ENCODE measurements around the gene HIVEP3.

HIVEP3 gene

DNA sequence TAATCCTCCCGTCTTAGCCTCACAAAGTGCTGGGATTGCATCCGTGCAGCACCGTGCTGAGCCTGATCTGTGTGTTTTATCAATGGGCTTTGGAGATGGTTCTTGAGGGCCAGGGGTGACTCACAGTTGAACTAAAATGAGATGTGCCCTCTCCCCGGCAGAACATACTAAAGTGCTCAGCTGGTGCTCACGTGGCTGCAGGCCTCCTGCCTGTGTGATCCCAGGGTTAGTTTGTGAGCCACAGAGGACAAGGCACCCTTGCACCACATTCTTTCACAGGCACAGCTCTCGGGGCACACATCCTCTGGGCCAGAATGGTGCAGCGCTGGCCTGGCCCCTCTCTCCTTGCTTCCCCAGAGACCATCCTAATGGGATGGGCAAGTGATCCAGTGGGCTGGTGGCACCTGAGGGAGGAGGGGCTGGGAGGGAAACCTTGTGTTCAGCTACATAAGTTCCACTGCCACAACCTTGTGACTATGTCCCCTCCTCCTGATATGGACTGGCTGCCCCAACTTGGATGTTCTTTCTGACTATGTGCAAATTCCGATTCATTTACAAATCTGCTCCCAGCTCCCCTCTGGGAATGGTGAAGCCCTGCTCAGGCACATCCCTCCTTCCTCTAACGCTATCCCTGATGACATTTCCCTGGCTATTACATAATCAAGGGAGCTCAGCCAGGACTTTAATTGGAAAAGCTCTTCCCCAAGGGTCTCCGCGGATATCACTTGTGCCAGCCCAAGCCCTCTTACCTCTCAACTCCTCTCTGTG, 237.2 kb downstream of the HIVEP3 start:
- H3K9ac ChIP-seq (ENCODE audit: low read length), result no peak overlapping the region
- peaks cover 12% of the 10 kb centered on the region for H3K4me1 ChIP-seq (ENCODE audit: control insufficient read depth, insufficient read depth, low read length)
- H3K27me3 ChIP-seq (ENCODE audit: control insufficient read depth, insufficient read depth, low read length), result no peaks in the 10 kb centered on the region
- H3K4me3 ChIP-seq (ENCODE audit: low read length), result no peak overlapping the region
- no peaks in the 10 kb centered on the region for H3K9me3 ChIP-seq (ENCODE audit: control insufficient read depth, low read length)
- no peaks in the 10 kb centered on the region for H3K36me3 ChIP-seq (ENCODE audit: control insufficient read depth, insufficient read depth, low read length)

DNA sequence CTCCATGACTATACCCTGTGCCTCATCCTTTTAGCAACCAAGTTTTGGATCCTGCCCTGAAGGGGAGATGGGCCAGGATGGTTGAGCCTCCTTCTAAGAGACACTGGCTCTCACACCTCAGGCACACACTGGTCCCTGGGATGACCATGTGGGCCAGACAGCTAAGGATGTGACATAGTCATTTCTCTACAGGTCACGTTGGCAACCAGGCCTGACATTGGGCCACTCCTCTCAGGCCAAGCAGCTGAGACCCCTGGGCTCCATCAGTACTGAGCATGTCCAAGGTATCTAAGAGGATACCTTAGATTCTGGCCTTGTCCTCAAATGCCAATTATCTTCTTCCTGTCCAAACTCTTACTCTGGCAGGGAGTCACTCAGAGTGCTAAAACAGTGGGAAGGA, 238.7 kb downstream of the HIVEP3 start:
- H3K9ac ChIP-seq (ENCODE audit: low read length), result no peak overlapping the region
- H3K4me1 ChIP-seq (ENCODE audit: control insufficient read depth, insufficient read depth, low read length), result peaks cover 12% of the 10 kb centered on the region
- H3K36me3 ChIP-seq (ENCODE audit: control insufficient read depth, insufficient read depth, low read length), result no peaks in the 10 kb centered on the region
- H3K4me3 ChIP-seq (ENCODE audit: low read length), result no peak overlapping the region
- no peaks in the 10 kb centered on the region for H3K27me3 ChIP-seq (ENCODE audit: control insufficient read depth, insufficient read depth, low read length)
- no peaks in the 10 kb centered on the region for H3K9me3 ChIP-seq (ENCODE audit: control insufficient read depth, low read length)

DNA sequence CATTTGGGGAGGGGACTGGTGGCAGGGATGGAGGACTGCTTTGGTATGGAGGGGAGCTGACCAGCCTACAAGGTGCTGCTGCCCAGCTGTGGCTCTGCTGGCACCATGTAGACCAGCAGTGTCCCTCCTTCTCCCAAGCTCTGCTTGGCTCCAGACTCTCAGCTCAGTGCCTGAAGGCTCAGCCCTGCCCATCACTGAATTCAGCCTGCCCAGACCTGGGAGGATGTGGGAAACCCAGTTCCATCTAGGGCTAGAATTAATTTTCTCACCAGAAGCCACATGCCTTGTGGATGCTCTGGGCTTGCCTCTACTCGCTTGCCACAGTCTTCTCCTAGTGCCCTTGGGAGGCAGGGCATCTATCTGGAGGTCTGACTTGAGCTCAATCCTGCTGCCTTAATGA, 239.2 kb downstream of the HIVEP3 start:
- Histone ChIP-seq H3K4me3 (ENCODE audit: low read length) (no peak overlapping the region), H3K4me1 (ENCODE audit: control insufficient read depth, insufficient read depth, low read length) (peaks cover 12% of the 10 kb centered on the region), H3K9ac (ENCODE audit: low read length) (no peak overlapping the region), H3K36me3 (ENCODE audit: control insufficient read depth, insufficient read depth, low read length) (no peaks in the 10 kb centered on the region), H3K27me3 (ENCODE audit: control insufficient read depth, insufficient read depth, low read length) (no peaks in the 10 kb centered on the region), H3K9me3 (ENCODE audit: control insufficient read depth, low read length) (no peaks in the 10 kb centered on the region)

DNA sequence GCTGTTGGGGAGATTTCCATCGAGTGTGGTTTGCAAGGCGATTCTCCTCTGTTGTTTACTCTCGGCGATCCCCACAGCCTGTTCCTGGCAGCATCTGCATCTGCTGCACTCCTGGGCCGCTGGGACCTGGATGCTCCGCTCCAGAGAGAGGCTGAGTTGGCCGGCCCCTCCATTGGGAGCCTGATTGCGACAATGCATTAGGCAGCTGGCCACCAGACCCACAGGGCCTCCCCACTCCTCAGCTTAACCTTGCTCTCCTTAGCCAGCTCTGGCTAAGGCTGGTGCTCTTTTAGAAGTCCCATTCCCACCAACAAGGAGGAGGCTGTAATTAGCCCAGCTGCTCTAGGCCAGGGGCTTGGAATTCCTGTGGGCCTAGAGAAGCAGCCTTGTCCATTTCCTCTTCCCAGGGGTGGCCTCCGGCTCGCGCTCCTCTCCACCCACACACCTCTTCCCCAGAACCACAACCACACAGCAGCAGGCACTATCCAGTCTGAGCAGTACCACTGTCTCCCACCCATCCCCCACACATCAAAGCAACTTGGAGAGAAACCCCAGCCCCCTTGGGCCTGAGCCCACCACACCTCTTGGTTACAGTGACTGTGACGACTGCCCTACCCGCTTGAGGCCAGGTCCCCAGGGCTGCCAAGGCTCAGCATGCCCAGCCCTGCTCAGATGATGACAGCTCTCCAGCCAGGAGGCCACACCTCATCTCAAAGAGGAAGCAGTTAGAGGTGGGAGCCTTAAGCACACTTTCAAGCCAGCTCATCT, 240.4 kb downstream of the HIVEP3 start:
- peaks cover 13% of the 10 kb centered on the region for H3K4me1 ChIP-seq (ENCODE audit: control insufficient read depth, insufficient read depth, low read length)
- H3K9me3 ChIP-seq (ENCODE audit: control insufficient read depth, low read length), result no peaks in the 10 kb centered on the region
- H3K36me3 ChIP-seq (ENCODE audit: control insufficient read depth, insufficient read depth, low read length), result no peaks in the 10 kb centered on the region
- H3K4me3 ChIP-seq (ENCODE audit: low read length), result no peak overlapping the region
- no peaks in the 10 kb centered on the region for H3K27me3 ChIP-seq (ENCODE audit: control insufficient read depth, insufficient read depth, low read length)
- no peak overlapping the region for H3K9ac ChIP-seq (ENCODE audit: low read length)

DNA sequence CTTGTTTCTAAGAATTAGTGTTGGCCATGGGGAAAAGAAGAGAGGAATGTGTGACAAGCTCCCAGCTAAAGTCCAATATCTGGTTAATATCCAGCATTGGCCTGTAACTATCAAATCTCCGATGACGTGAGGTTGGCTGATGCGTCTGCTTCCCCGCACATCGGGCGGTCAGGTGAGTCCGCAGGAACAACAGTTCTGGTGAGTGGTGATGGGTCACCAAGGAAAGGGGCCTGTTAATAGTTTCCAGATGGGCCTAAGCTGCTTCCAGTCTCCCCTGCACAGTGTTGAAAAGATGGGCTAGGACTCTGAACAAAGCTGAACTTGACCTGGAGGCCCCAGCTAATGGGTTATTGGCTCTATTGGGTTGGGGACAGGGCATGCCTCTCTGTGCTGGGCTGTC, 241.1 kb downstream of the HIVEP3 start:
- no peak overlapping the region for H3K4me3 ChIP-seq (ENCODE audit: low read length)
- H3K27me3 ChIP-seq (ENCODE audit: control insufficient read depth, insufficient read depth, low read length), result no peaks in the 10 kb centered on the region
- no peaks in the 10 kb centered on the region for H3K36me3 ChIP-seq (ENCODE audit: control insufficient read depth, insufficient read depth, low read length)
- no peaks in the 10 kb centered on the region for H3K9me3 ChIP-seq (ENCODE audit: control insufficient read depth, low read length)
- H3K9ac ChIP-seq (ENCODE audit: low read length), result no peak overlapping the region
- H3K4me1 ChIP-seq (ENCODE audit: control insufficient read depth, insufficient read depth, low read length), result peaks cover 20% of the 10 kb centered on the region

DNA sequence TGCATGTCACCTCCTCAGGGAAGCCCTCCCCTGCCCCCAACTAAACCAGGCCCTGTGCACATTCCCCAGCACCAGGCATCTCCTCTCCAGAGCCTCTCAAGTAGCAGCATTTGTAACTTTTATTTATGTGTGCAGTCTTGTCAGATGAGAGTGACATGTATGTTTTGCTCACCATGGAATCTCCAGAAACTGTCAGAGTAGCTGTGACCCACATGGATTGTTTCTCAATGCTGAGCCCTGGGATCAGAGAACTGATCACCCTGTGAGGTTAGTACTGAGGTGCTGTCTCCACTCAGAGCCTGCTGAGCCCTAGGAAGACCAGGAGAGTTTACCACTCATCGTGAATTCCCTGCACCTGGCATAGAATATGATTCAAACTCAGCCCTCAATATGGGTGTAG, 243.3 kb downstream of the HIVEP3 start:
- Histone ChIP-seq H3K36me3 (ENCODE audit: control insufficient read depth, insufficient read depth, low read length) (no peaks in the 10 kb centered on the region), H3K4me3 (ENCODE audit: low read length) (no peak overlapping the region), H3K9ac (ENCODE audit: low read length) (no peak overlapping the region), H3K9me3 (ENCODE audit: control insufficient read depth, low read length) (no peaks in the 10 kb centered on the region), H3K27me3 (ENCODE audit: control insufficient read depth, insufficient read depth, low read length) (no peaks in the 10 kb centered on the region), H3K4me1 (ENCODE audit: control insufficient read depth, insufficient read depth, low read length) (peaks cover 27% of the 10 kb centered on the region)

DNA sequence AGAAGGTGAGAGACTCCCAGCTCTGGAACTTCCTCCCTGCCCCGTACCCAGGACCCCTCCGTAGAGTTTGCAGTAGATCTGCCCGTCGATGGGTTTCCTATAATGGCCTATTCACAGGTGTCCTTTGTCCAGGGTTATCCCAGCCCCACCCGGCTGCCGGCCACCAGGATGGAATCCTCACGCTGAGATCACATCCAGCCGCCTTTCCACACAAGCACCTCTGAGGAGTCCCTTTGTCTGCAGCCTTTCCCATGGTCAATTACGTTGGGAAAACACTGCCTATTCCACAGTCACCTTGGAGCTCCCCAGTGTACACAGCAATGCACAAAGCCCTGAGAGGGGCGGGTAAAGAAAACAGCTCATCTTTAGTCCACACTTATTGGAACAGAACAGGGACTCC, 244.2 kb downstream of the HIVEP3 start:
- peaks cover 27% of the 10 kb centered on the region for H3K4me1 ChIP-seq (ENCODE audit: control insufficient read depth, insufficient read depth, low read length)
- no peaks in the 10 kb centered on the region for H3K9me3 ChIP-seq (ENCODE audit: control insufficient read depth, low read length)

DNA sequence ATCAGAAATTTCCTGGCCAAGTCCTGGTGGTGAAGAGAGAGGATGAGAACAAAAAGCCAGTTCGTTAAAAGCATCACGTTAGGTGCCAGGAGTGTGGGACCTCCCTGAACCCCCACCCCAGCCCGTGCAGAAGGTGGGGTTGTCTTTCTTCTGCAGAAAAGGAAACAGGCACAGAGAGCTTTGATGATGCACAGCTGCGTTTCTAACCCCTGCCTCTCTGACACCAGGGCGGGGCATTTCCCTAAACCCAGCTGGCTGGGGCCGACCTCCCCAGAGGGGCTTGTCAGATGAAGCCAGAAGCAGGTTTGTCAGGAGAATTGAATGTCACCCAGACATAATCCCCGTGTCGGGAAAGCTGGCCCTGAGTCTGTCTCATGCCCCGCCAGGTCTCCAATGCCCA, 244.9 kb downstream of the HIVEP3 start:
- no peaks in the 10 kb centered on the region for H3K9me3 ChIP-seq (ENCODE audit: control insufficient read depth, low read length)
- H3K4me3 ChIP-seq (ENCODE audit: low read length), result no peak overlapping the region
- no peaks in the 10 kb centered on the region for H3K27me3 ChIP-seq (ENCODE audit: control insufficient read depth, insufficient read depth, low read length)
- no peak overlapping the region for H3K9ac ChIP-seq (ENCODE audit: low read length)
- peaks cover 22% of the 10 kb centered on the region for H3K4me1 ChIP-seq (ENCODE audit: control insufficient read depth, insufficient read depth, low read length)
- H3K36me3 ChIP-seq (ENCODE audit: control insufficient read depth, insufficient read depth, low read length), result no peaks in the 10 kb centered on the region

More for the DNA sequence above, 244.2 kb downstream of the HIVEP3 start:
- Histone ChIP-seq H3K4me3 (ENCODE audit: low read length) (no peak overlapping the region), H3K9ac (ENCODE audit: low read length) (no peak overlapping the region), H3K27me3 (ENCODE audit: control insufficient read depth, insufficient read depth, low read length) (no peaks in the 10 kb centered on the region), H3K36me3 (ENCODE audit: control insufficient read depth, insufficient read depth, low read length) (no peaks in the 10 kb centered on the region)

DNA sequence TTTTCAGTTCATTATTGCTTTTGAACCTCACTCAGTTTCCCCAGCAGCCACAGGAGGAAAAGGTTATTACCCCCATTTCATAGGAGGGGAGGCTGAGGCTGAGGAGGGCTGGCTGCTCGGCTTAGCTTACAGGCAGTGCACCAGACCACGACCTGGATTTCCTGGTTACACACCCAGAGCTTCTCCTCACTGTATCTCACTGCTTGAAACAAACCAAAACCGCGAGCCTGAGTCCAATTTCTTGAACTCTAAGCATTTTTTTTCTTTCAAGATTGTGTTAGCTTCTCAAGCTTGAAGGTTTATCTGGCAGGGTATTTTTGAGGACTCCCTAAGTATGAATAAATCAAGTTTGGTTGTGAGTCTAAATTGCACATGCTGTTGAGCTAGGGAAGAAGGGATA, 245.3 kb downstream of the HIVEP3 start:
- Histone ChIP-seq H3K36me3 (ENCODE audit: control insufficient read depth, insufficient read depth, low read length) (no peaks in the 10 kb centered on the region), H3K9ac (ENCODE audit: low read length) (no peak overlapping the region), H3K27me3 (ENCODE audit: control insufficient read depth, insufficient read depth, low read length) (no peaks in the 10 kb centered on the region), H3K9me3 (ENCODE audit: control insufficient read depth, low read length) (no peaks in the 10 kb centered on the region), H3K4me3 (ENCODE audit: low read length) (no peak overlapping the region), H3K4me1 (ENCODE audit: control insufficient read depth, insufficient read depth, low read length) (peaks cover 17% of the 10 kb centered on the region)

DNA sequence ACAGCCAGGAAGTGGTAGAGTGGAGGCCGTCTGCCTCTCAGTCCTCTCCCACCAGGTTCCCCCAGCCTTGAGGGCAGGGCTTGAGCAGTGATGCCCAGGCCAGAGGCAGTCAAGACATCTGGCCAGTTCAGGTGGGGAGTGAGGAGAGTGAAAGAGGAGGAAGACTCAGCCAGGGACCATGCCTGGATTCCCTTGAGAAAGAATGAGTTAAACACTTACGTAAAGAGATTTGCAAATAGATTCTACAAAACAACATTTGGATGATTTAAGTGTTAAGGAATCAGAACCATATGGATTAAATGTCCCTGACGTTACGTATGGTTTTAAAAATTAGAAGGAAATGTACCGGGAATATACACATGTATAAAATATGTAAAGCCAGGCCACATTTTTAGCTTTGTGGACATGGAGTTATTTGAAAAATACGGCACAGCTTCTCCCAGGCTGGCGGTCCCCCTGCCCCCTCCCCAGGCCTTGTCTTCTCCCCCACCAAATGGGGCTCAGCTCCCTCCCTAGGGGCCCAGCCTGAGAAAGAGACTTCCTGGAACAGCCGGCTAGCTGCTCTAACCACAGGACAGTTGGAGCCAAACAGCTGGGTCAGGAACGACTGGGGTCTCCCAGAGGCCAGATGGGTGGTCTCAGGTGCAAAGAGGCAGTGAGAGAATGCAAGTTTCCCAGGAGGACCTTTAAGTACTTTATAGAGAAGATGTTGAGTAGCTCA, 245.9 kb downstream of the HIVEP3 start:
- Histone ChIP-seq H3K4me1 (ENCODE audit: control insufficient read depth, insufficient read depth, low read length) (peaks cover 15% of the 10 kb centered on the region), H3K9ac (ENCODE audit: low read length) (no peak overlapping the region), H3K9me3 (ENCODE audit: control insufficient read depth, low read length) (no peaks in the 10 kb centered on the region), H3K4me3 (ENCODE audit: low read length) (no peak overlapping the region), H3K36me3 (ENCODE audit: control insufficient read depth, insufficient read depth, low read length) (no peaks in the 10 kb centered on the region), H3K27me3 (ENCODE audit: control insufficient read depth, insufficient read depth, low read length) (no peaks in the 10 kb centered on the region)

DNA sequence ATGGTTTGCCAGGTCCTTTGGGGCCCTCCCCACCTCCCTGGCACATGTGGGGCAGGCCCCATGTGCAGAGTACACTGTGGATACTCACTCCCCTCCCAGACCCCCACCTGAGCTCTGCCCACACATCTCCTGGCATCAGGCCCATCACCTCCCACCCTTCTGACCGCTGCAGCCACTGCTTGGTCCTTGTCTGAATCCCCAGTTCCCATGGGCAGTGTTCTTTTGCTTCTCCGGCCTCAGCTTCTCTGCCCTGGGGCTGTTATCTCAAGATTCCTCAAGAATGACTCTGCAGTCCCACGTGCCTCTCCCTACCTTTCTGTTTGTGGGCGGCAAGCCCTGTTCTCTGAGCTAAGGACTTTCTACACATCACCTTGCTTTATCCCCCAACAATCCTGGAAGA, 246.5 kb downstream of the HIVEP3 start:
- no peaks in the 10 kb centered on the region for H3K9me3 ChIP-seq (ENCODE audit: control insufficient read depth, low read length)
- H3K36me3 ChIP-seq (ENCODE audit: control insufficient read depth, insufficient read depth, low read length), result no peaks in the 10 kb centered on the region
- no peak overlapping the region for H3K4me3 ChIP-seq (ENCODE audit: low read length)
- peaks cover 15% of the 10 kb centered on the region for H3K4me1 ChIP-seq (ENCODE audit: control insufficient read depth, insufficient read depth, low read length)
- no peak overlapping the region for H3K9ac ChIP-seq (ENCODE audit: low read length)
- no peaks in the 10 kb centered on the region for H3K27me3 ChIP-seq (ENCODE audit: control insufficient read depth, insufficient read depth, low read length)

DNA sequence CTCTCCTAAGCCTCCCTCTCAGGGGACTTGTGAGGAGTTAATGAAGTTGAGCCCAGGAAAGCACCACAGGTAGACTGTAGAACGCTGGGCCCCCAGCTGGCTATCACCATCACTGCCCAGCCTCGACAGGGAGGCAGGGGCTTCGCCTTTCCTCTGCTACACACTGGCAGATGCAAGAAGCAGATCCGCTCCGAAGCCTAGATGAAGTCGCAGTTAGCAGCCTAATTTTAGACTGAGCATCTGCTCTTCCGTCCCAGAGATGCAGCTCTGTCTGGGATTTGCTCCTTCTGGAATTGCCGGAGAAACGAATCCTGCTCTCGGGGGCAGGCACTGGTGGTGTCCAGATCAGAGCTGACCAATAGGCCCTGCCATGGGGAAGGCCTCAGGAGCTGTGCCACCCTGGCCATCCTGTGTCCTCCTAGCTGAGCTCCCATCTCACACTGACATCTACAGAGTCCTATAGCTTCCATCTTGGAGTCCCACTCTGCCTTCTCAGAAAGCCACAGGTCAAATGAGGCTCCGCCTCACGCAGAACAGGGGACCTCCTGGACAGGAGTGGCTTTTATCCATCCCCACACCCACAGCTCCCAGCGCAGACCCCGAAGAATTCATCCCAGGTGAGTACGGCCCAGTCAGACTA, 247.5 kb downstream of the HIVEP3 start:
- Histone ChIP-seq H3K27me3 (ENCODE audit: control insufficient read depth, insufficient read depth, low read length) (no peaks in the 10 kb centered on the region), H3K9ac (ENCODE audit: low read length) (no peak overlapping the region), H3K4me3 (ENCODE audit: low read length) (no peak overlapping the region), H3K4me1 (ENCODE audit: control insufficient read depth, insufficient read depth, low read length) (peaks cover 15% of the 10 kb centered on the region), H3K9me3 (ENCODE audit: control insufficient read depth, low read length) (no peaks in the 10 kb centered on the region), H3K36me3 (ENCODE audit: control insufficient read depth, insufficient read depth, low read length) (no peaks in the 10 kb centered on the region)

Data from mucosa of stomach (tissue), 1 donor.